Stimulated activated CD4-positive, alpha-beta T cell treated with anti-CD3 and anti-CD28 coated beads, Interleukin-15, amount 100 ng/mL, for 24 hours (primary cell): ENCODE measurements around the gene CSNK1G1.

Experiments
- DNase-seq: peaks from one replicate; pipeline ENCODE4 v3.0.0-alpha.2; 2020

CSNK1G1 gene

DNA sequence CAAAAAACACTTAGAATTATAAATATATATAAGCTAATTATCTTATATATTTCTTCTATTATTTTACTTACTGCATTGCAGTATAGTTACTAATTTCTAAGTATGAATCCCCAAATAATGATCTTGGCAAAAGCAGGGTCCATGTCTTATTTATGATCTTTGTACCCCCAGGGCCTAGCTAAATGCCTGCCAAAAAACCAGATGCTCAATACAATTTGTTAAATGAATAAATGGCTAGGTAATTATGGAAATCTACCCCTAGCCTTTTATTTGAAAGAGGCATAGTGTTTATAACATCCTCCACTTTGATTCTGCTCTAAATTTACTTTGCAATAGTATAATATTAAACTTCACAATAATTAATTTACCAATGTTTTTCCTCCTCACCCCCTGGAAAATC is 69.5 kb downstream of the CSNK1G1 start:
- DNase-seq = no peak

DNA sequence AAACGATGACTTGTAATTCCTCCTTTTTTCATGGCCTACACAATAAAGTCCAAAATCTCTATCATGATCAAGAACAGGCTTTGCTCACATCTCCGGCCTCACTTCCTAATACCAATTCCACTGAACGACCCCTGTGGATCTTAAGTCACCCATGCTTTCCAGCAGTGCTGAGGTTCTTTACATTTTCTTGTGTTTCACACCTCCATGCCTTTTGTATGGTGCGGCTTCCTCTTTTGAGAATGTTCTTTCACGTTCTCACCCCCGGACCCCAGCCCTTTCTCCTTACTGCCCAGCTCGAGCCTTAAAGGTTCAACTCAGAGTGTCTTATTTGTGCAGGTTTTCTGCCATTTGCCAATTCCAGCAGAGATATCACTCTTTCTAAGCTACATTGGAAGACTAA is 70.1 kb downstream of the CSNK1G1 start:
- no peak for DNase-seq

GRCh38 chr15:64285150-64285549 is 70.8 kb downstream of the CSNK1G1 start:
- DNase-seq = no peak

DNA sequence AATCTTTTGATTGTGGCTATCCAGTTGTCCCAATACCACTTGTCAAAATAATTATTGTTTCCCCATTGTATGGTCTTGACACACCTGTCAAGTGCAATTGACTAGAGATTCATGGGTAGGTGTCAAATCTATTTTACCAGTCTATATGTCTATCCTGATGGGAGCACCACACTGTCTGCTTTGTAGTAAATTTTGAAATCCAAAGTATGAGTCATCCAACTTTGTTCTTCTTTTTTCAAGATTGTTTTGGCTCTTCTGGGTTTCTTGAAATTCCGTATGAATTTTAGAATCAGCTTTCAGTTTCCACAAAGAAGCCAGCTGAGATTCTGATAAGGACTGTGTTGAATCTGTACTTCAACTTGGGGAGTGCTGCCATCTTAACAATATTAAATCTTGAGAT is 71.9 kb downstream of the CSNK1G1 start:
- DNase-seq = no peak

GRCh38 chr15:64282701-64283100 is 73.3 kb downstream of the CSNK1G1 start:
- DNase-seq = no peak

DNA sequence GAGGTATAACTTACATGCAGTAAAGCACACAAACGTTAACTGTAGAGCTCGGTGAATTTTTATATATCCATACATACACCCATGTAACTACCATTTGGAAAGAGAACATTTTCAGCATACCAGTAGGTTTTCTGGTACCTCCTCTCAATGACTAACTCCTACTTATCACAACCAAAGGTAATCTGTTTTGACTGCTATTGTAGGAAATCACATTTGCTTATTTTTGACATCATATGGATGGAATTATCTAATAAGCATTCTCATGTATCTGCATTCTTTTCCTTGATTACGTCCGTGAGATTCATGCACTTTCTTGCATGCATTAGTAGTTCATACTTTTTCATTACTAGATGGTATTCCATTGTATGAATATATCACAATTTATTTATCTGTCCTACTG is 76.8 kb downstream of the CSNK1G1 start:
- no peak for DNase-seq

- DNase-seq = no peak
Measured at GRCh38 chr15:64275934-64276333, 80.0 kb downstream of the CSNK1G1 start.

GRCh38 chr15:64274341-64274950 is 81.5 kb downstream of the CSNK1G1 start:
- DNase-seq = no peak

- DNase-seq = peak; percentile 19
Measured at GRCh38 chr15:64267331-64267973, 88.5 kb downstream of the CSNK1G1 start.

- DNase-seq = peak; percentile 29
Measured at GRCh38 chr15:64265188-64265587, 90.8 kb downstream of the CSNK1G1 start.

- DNase-seq = no peak
Measured at GRCh38 chr15:64264502-64264901, 91.5 kb downstream of the CSNK1G1 start.

GRCh38 chr15:64263567-64263966 is 92.4 kb downstream of the CSNK1G1 start:
- DNase-seq = no peak

- no peak for DNase-seq
Measured at GRCh38 chr15:64256051-64256450, 99.9 kb downstream of the CSNK1G1 start.

- no peak for DNase-seq
Measured at GRCh38 chr15:64251658-64252057, 104.3 kb downstream of the CSNK1G1 start.

- DNase-seq = no peak
Measured at GRCh38 chr15:64251121-64251520, 104.9 kb downstream of the CSNK1G1 start.

GRCh38 chr15:64249883-64250575 is 105.9 kb downstream of the CSNK1G1 start:
- no peak for DNase-seq

DNA sequence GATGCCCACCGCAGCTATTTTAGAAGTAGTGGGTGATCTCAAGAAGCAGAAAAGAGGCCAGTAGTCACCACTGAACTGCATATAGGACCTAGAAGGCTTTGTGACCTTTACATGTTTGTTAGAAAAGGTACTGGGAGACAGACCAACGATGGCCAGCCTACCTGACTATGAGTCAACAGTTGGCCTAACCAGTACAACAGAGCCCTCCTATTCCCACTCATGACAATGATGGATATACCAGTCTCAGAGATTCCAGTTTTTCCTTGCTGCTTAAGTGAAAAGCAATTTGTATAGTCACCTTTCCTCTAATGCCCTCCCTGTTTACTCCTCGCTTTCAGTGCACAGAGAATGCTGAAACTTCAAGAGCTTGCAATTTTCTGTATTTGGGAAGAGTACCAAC is 106.6 kb downstream of the CSNK1G1 start:
- no peak for DNase-seq

GRCh38 chr15:64247906-64248541 is 107.9 kb downstream of the CSNK1G1 start:
- DNase-seq = peak; percentile 14

DNA sequence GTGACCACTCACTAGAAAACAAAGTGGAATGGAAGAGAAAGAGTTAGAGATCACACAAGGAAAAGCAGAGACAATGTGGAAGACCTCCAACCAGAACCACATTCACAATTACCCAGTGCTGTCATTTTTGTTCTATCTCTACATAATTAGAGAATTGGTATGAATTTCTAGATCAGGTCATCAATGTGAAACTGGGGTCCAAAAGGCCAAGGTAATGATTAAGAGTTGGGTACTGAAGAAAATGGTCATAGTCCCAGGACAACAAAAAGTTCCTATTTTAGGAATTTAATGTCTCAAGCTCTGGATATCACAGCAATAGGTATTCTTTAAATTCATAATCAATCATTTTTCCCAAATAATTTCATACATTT is 108.5 kb downstream of the CSNK1G1 start:
- no peak for DNase-seq

GRCh38 chr15:64246364-64247189 is 109.4 kb downstream of the CSNK1G1 start:
- peak; percentile 71 for DNase-seq

DNA sequence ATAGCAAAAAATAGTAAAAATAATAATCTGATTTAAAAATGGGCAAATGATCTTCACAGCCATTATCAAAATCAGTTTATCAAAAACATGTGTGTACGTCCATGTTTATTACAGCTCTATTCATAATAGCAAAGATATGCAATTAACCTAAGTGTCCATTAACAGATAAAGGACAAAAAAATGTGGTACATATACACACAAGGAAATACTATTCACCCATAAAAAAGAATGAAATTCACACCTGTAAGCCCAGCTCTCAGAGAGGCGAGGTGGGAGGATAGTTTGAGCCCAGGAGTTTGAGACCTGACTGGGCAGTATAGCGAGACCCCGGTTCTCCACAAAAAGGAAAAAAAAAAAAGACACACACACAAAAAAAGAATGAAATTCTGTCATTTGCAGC is 110.6 kb downstream of the CSNK1G1 start:
- no peak for DNase-seq

GRCh38 chr15:64237677-64238076 is 118.3 kb downstream of the CSNK1G1 start:
- no peak for DNase-seq
